ENCODE data around the gene TTC33. TPM values are rescaled to one million over a fixed set of nuclear protein-coding genes. Genes with fewer than 3 reads are reported as not detected.

The TTC33 gene
- polyA plus RNA-seq, 1 of the 3 experiments (the other 2 are of a cell fraction): 2.2 TPM

GRCh38 chr5:40547994-40548575, 207.7 kb downstream of the TTC33 start:
- no peak overlapping the region for H3K9ac ChIP-seq
- DNase-seq: no peak
- H4K20me1 ChIP-seq (ENCODE audit: insufficient read depth): no peaks in the 10 kb centered on the region
- CTCF ChIA-PET: interaction anchor here (0.8 kb wide), 1 partner anchor 600 kb away, joined by 3 read pairs; no protein-coding TSS in a partner anchor
- H3K36me3 ChIP-seq (replicated peaks in 1 of 2; ENCODE audit: control insufficient read depth in 1 of 2, insufficient read depth in 2 of 2, low read length in 1 of 2): no peaks in the 10 kb centered on the region
- H3F3A ChIP-seq (replicated peaks; ENCODE audit: insufficient read depth): peaks cover 8% of the 10 kb centered on the region
- H3K79me2 ChIP-seq (ENCODE audit: insufficient read depth): no peaks in the 10 kb centered on the region
- no peaks in the 10 kb centered on the region for H3K9me2 ChIP-seq
- no peak overlapping the region for H3K4me2 ChIP-seq
- no peaks in the 10 kb centered on the region for H3K27me3 ChIP-seq (ENCODE audit: insufficient read depth)
- H3K27ac ChIP-seq (ENCODE audit: low read depth in 2 of 2, low read length in 1 of 2): no peak overlapping the region
- H3K9me3 ChIP-seq: no peaks in the 10 kb centered on the region
- no peak overlapping the region for H3K4me3 ChIP-seq (ENCODE audit: low read depth in 2 of 2, low read length in 1 of 2)
- H3K4me1 ChIP-seq (ENCODE audit: control insufficient read depth in 1 of 2, insufficient read depth in 2 of 2, low read depth in 1 of 2, low read length in 1 of 2): no peaks in the 10 kb centered on the region
- no peak overlapping the region for H2AFZ ChIP-seq (ENCODE audit: low read depth)
- POLR2A ChIA-PET: no interaction called here
- no peak for TF ChIP-seq RCOR1 (IDR thresholded peaks at IDR 0.05; ENCODE audit: low read length)
- TF ChIP-seq IRF3 (IDR thresholded peaks at IDR 0.05; ENCODE audit: low read depth, low read length): no peak
- TF ChIP-seq FOXM1 (IDR thresholded peaks at IDR 0.05; ENCODE audit: low read depth): no peak
- no peak for TF ChIP-seq GABPA (IDR thresholded peaks at IDR 0.05; ENCODE audit: low read depth)
- TF ChIP-seq RFX5 (IDR thresholded peaks at IDR 0.05; ENCODE audit: low read length): no peak
- no peak for TF ChIP-seq CHD2 (IDR thresholded peaks at IDR 0.05; ENCODE audit: low read length, partially characterized antibody)
- no peak for TF ChIP-seq MXI1 (IDR thresholded peaks at IDR 0.05; ENCODE audit: low read depth, low read length)
- no peak for TF ChIP-seq TEAD4 (IDR thresholded peaks at IDR 0.05; ENCODE audit: borderline replicate concordance, insufficient read depth)
- no peak for TF ChIP-seq ELF1 (IDR thresholded peaks at IDR 0.05)
- TF ChIP-seq USF1 (IDR thresholded peaks at IDR 0.05; ENCODE audit: borderline replicate concordance, low read depth): no peak
- no peak for TF ChIP-seq JUND (IDR thresholded peaks at IDR 0.05)
- no peak for TF ChIP-seq CTCF (IDR thresholded peaks at IDR 0.05)
- TF ChIP-seq TAF1 (IDR thresholded peaks at IDR 0.05; ENCODE audit: borderline replicate concordance, low read depth, low read length): no peak
- TF ChIP-seq ZBTB33 (IDR thresholded peaks at IDR 0.05; ENCODE audit: borderline replicate concordance, low read depth): no peak
- no peak for TF ChIP-seq USF2 (IDR thresholded peaks at IDR 0.05; ENCODE audit: borderline replicate concordance, low read depth, low read length)
- 2% methylated on average over 3 of the region's 3 CpGs for WGBS (ENCODE audit: low lambda C conversion rate)

Data from SK-N-SH (cell line).